GM19043 (cell line): ENCODE measurements around the gene ANK2.

Source experiments
- ATAC-seq: cut with Tn5 transposase; IDR thresholded peaks from one replicate; pipeline ENCODE4 v1.9.1; 2021; ENCODE audit warnings: low read depth; ENCODE audit not compliant: unreplicated experiment

The ANK2 gene

GRCh38 chr4:113049421-113050370 is at the start of gene ANK2:
Gene ANK2 (plus strand): TSS chr4:113049653. CDS start chr4:113049729, 76 bp downstream.
- no peak for ATAC-seq

- no peak for ATAC-seq
Measured at GRCh38 chr4:113003841-113004240, 45.6 kb upstream of the ANK2 start.

GRCh38 chr4:113004655-113005054 is 44.8 kb upstream of the ANK2 start:
- no peak for ATAC-seq

- ATAC-seq = no peak
Measured at GRCh38 chr4:113006632-113007031, 42.8 kb upstream of the ANK2 start.

GRCh38 chr4:113007151-113007550 is 42.3 kb upstream of the ANK2 start:
- ATAC-seq = no peak

GRCh38 chr4:113008135-113008534 is 41.3 kb upstream of the ANK2 start:
- no peak for ATAC-seq

GRCh38 chr4:113008716-113009115 is 40.7 kb upstream of the ANK2 start:
- no peak for ATAC-seq

- no peak for ATAC-seq
Measured at GRCh38 chr4:113009461-113009860, 40.0 kb upstream of the ANK2 start.

GRCh38 chr4:113012122-113012725 is 37.2 kb upstream of the ANK2 start:
- no peak for ATAC-seq

GRCh38 chr4:113012786-113013185 is 36.7 kb upstream of the ANK2 start:
- no peak for ATAC-seq

- no peak for ATAC-seq
Measured at GRCh38 chr4:113013751-113014150, 35.7 kb upstream of the ANK2 start.

- no peak for ATAC-seq
Measured at GRCh38 chr4:113016377-113016776, 33.1 kb upstream of the ANK2 start.

GRCh38 chr4:113020966-113021365 is 28.5 kb upstream of the ANK2 start:
- no peak for ATAC-seq

- no peak for ATAC-seq
Measured at GRCh38 chr4:113024388-113024787, 25.1 kb upstream of the ANK2 start.

GRCh38 chr4:113025416-113025815 is 24.0 kb upstream of the ANK2 start:
- ATAC-seq = no peak

- ATAC-seq = no peak
Measured at GRCh38 chr4:113026556-113026955, 22.9 kb upstream of the ANK2 start.

- ATAC-seq = no peak
Measured at GRCh38 chr4:113028074-113028473, 21.4 kb upstream of the ANK2 start.

GRCh38 chr4:113031212-113031611 is 18.2 kb upstream of the ANK2 start:
- no peak for ATAC-seq

- ATAC-seq = no peak
Measured at GRCh38 chr4:113040793-113041192, 8.7 kb upstream of the ANK2 start.

- no peak for ATAC-seq
Measured at GRCh38 chr4:113042502-113042901, 7.0 kb upstream of the ANK2 start.

- no peak for ATAC-seq
Measured at GRCh38 chr4:113043591-113043990, 5.9 kb upstream of the ANK2 start.

- no peak for ATAC-seq
Measured at GRCh38 chr4:113050371-113050755, 910 bp downstream of the ANK2 start.
